Panc1 (cell line): ENCODE results near the gene EYS. TPM values are rescaled to one million over a fixed set of nuclear protein-coding genes. Genes with fewer than 3 reads are reported as not detected.

Source experiments
- ATAC-seq: fragments of 200-7000 bp; cut with Tn5 transposase; 2 replicates; pipeline ENCODE4 v1.9.1; 2020; ENCODE audit warnings: mild to moderate bottlenecking, moderate library complexity
- BruUV-seq: library from RNA; stranded (reverse); fragments of 400-500 nt; replicated peaks from 2 replicates; lab custom pipeline; 2021; lab: Mats Ljungman, UMichigan
- CTCF ChIA-PET: fragments of 300-600 bp; sonication (Branson Sonifier 250); formaldehyde crosslinking; loops from one replicate; lab custom pipeline; 2022; ENCODE audit warnings: antibody characterized with exemption; lab: Charles Lee
- POLR2A ChIA-PET: fragments of 300-600 bp; sonication (Branson Sonifier 250); formaldehyde crosslinking; loops from one replicate; lab custom pipeline; 2022; ENCODE audit warnings: antibody characterized with exemption; lab: Charles Lee
- DNase-seq: peaks from one replicate; pipeline ENCODE4 v3.0.0-alpha.2; 2010; ENCODE audit warnings: low read depth, low spot score
- H3K27ac ChIP-seq: 2 replicates; pipeline ENCODE4 v1.5.1; 2011; ENCODE audit warnings: mild to moderate bottlenecking, low read length, inconsistent platforms
- H3K27me3 ChIP-seq: fragments of 200-500 bp; sonication (Bioruptor generic); 2 replicates; pipeline ENCODE4 v1.6.0; 2014; ENCODE audit warnings: low read length, inconsistent platforms; ENCODE audit not compliant: control insufficient read depth, insufficient read depth
- H3K36me3 ChIP-seq: fragments of 200-500 bp; sonication (Bioruptor generic); 2 replicates; pipeline ENCODE4 v1.5.1; 2014; ENCODE audit warnings: inconsistent platforms, mild to moderate bottlenecking, low read length, moderate library complexity; ENCODE audit not compliant: control insufficient read depth, insufficient read depth
- H3K4me1 ChIP-seq: 2 replicates; pipeline ENCODE4 v1.5.1; 2011; ENCODE audit warnings: inconsistent platforms, mild to moderate bottlenecking, low read length, moderate library complexity; ENCODE audit not compliant: control insufficient read depth, insufficient read depth
- H3K4me3 ChIP-seq, 2 experiments: 2 replicates each; pipeline ENCODE4 v1.5.1; 2011 to 2012; ENCODE audit warnings: low read depth in 2 of 2, low read length in 2 of 2, mild to moderate bottlenecking in 2 of 2, inconsistent platforms in 1 of 2, moderate library complexity in 1 of 2
- H3K9me3 ChIP-seq: fragments of 200-500 bp; sonication (Bioruptor generic); 2 replicates; pipeline ENCODE4 v1.5.1; 2014; ENCODE audit warnings: low read depth, mild to moderate bottlenecking, inconsistent platforms, low read length, moderate library complexity; ENCODE audit not compliant: control insufficient read depth, insufficient read depth
- POLR2AphosphoS5 ChIP-seq: IDR thresholded peaks from 2 replicates; pipeline ENCODE4 v1.6.1; 2012; ENCODE audit warnings: mild to moderate bottlenecking, low read depth, low read length, moderate library complexity
- SIN3A ChIP-seq: IDR thresholded peaks from 2 replicates; pipeline ENCODE4 v1.6.1; 2012; ENCODE audit warnings: low read depth, mild to moderate bottlenecking, low read length, moderate library complexity, borderline replicate concordance; ENCODE audit not compliant: insufficient read depth
- TCF7L2 ChIP-seq: IDR thresholded peaks from 2 replicates; pipeline ENCODE4 v1.6.1; 2011; ENCODE audit warnings: mild to moderate bottlenecking, low read depth, low read length, inconsistent platforms
- in situ Hi-C: cut with HindIII; loops from 2 replicates; pipeline ENCODE4 v1.10.0; 2016; ENCODE audit warnings: low sequenced_read_pairs, low pct_unique_long_range_greater_than_20kb
- intact Hi-C: fragments of 100-400 bp; cut with micrococcal nuclease; formaldehyde crosslinking; loops from one replicate; pipeline ENCODE4 v1.10.0; 2022; ENCODE audit not compliant: unreplicated experiment
- total RNA-seq: library from RNA; stranded (reverse); gene quantifications from one replicate; pipeline ENCODE4 v1.2.1, GENCODE V29; 2021; ENCODE audit not compliant: unreplicated experiment
- TF ChIP-seq, protein P1 (sequence below): fragments of 450-650 bp; IDR thresholded peaks from 2 replicates; pipeline ENCODE4 v1.5.1; 2017; ENCODE audit warnings: mild to moderate bottlenecking
- TF ChIP-seq, protein P2 (sequence below), 2 experiments: IDR thresholded peaks; 2 replicates each; pipeline ENCODE4 v1.6.1; 2011 to 2012; ENCODE audit warnings: low read depth in 2 of 2, control low read depth in 1 of 2, low read length in 1 of 2, mild to moderate bottlenecking in 1 of 2, moderate library complexity in 1 of 2; ENCODE audit not compliant: insufficient read depth in 1 of 2

The EYS gene
- total RNA-seq, 1 experiment from 2014 or later: not detected

DNA sequence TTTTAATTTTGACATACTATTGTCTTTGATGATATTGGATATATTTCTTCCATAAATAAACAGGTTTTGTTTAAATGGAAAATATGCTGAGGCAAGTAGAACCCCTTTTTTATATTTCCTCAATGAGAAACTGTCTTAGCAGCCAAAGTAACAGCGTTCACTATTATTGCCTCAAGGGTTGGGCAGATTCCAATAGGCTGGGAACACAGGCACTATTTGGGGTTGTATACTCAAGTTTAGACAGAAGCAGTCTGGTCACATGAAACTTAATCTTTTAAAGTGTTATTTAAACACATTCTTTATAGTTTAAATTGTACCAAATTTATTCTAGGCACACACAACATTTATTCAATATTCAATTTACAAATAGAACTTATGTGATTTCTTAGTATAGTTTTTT, 520.2 kb downstream of the EYS start:
- no peak overlapping the region for H3K27ac ChIP-seq
- H3K4me3 ChIP-seq: no peak overlapping the region
- in situ Hi-C loops (no loop called here), intact Hi-C loops (no loop called here)
- H3K9me3 ChIP-seq: 0 out of 2 replicates have a peak, but pooled peaks cover 3% of the 10 kb centered on the region
- BruUV-seq: no TSS peak
- H3K27me3 ChIP-seq: no peaks in the 10 kb centered on the region
- no peak for DNase-seq
- no peaks in the 10 kb centered on the region for H3K36me3 ChIP-seq
- no peaks in the 10 kb centered on the region for H3K4me1 ChIP-seq
- CTCF ChIA-PET: no interaction called here
- no peak for ATAC-seq
- TF ChIP-seq TCF7L2 (no peak), SIN3A (no peak), POLR2AphosphoS5 (no peak)
- TF ChIP-seq, protein P1, sequence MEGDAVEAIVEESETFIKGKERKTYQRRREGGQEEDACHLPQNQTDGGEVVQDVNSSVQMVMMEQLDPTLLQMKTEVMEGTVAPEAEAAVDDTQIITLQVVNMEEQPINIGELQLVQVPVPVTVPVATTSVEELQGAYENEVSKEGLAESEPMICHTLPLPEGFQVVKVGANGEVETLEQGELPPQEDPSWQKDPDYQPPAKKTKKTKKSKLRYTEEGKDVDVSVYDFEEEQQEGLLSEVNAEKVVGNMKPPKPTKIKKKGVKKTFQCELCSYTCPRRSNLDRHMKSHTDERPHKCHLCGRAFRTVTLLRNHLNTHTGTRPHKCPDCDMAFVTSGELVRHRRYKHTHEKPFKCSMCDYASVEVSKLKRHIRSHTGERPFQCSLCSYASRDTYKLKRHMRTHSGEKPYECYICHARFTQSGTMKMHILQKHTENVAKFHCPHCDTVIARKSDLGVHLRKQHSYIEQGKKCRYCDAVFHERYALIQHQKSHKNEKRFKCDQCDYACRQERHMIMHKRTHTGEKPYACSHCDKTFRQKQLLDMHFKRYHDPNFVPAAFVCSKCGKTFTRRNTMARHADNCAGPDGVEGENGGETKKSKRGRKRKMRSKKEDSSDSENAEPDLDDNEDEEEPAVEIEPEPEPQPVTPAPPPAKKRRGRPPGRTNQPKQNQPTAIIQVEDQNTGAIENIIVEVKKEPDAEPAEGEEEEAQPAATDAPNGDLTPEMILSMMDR: no peak
- TF ChIP-seq, protein P2, sequence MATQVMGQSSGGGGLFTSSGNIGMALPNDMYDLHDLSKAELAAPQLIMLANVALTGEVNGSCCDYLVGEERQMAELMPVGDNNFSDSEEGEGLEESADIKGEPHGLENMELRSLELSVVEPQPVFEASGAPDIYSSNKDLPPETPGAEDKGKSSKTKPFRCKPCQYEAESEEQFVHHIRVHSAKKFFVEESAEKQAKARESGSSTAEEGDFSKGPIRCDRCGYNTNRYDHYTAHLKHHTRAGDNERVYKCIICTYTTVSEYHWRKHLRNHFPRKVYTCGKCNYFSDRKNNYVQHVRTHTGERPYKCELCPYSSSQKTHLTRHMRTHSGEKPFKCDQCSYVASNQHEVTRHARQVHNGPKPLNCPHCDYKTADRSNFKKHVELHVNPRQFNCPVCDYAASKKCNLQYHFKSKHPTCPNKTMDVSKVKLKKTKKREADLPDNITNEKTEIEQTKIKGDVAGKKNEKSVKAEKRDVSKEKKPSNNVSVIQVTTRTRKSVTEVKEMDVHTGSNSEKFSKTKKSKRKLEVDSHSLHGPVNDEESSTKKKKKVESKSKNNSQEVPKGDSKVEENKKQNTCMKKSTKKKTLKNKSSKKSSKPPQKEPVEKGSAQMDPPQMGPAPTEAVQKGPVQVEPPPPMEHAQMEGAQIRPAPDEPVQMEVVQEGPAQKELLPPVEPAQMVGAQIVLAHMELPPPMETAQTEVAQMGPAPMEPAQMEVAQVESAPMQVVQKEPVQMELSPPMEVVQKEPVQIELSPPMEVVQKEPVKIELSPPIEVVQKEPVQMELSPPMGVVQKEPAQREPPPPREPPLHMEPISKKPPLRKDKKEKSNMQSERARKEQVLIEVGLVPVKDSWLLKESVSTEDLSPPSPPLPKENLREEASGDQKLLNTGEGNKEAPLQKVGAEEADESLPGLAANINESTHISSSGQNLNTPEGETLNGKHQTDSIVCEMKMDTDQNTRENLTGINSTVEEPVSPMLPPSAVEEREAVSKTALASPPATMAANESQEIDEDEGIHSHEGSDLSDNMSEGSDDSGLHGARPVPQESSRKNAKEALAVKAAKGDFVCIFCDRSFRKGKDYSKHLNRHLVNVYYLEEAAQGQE (IDR thresholded peaks at IDR 0.05; ENCODE audit: insufficient read depth in 1 of 2, low read depth in 2 of 2, low read length in 1 of 2): no peak
- POLR2A ChIA-PET: no interaction called here

DNA sequence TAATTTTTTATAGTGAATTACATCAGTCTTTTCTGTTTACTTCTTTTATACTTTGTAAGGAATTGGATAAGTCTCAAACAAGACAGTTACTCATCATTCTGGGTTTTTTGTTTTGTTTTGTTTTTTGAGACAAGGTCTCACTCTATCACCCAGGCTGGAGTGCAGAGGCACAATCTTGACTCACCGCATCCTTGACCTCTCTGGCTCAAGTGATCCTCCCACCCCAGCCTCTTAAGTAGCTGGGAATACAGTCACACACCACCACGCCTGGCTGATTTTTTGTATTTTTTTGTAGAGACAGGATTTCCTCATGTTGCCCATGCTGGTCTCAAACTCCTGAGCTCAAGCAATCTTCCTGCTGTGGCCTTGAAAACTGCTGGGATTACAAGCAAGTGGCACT, 524.3 kb downstream of the EYS start:
- ChIA-PET CTCF (no interaction called here), POLR2A (no interaction called here)
- no TSS peak for BruUV-seq
- no peaks in the 10 kb centered on the region for H3K4me1 ChIP-seq
- intact Hi-C loops: no loop called here
- no peak overlapping the region for H3K4me3 ChIP-seq
- no peaks in the 10 kb centered on the region for H3K9me3 ChIP-seq
- H3K27me3 ChIP-seq: no peaks in the 10 kb centered on the region
- no peaks in the 10 kb centered on the region for H3K36me3 ChIP-seq
- in situ Hi-C loops: no loop called here
- TF ChIP-seq TCF7L2 (no peak), POLR2AphosphoS5 (no peak)
- DNase-seq: no peak
- no peak for ATAC-seq
- H3K27ac ChIP-seq: no peak overlapping the region

DNA sequence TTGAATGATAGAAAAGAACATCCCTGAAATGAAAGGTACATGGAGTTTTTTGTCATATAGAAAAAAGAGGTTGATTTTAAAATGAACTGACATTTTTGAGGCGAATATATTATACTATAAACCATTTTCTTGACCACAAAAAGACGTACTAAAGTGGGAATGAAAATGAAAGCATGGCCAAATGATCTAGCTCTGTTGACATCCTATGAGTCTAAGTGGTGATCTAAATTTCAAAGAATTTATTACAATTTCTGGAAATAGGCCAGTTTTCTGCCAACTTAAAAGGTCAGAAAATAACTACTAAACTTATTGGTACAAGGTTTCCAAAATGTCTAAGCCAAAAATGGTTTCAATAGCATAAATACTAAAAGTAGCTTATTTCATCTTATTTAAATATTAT, 536.8 kb downstream of the EYS start:
- H3K4me1 ChIP-seq: no peaks in the 10 kb centered on the region
- in situ Hi-C loops: no loop called here
- no TSS peak for BruUV-seq
- no peak for ATAC-seq
- CTCF ChIA-PET: no interaction called here
- TF ChIP-seq, protein P1: no peak
- no peak for TF ChIP-seq TCF7L2
- TF ChIP-seq, protein P2 (IDR thresholded peaks at IDR 0.05; ENCODE audit: insufficient read depth in 1 of 2, low read depth in 2 of 2, low read length in 1 of 2): no peak
- no peak for TF ChIP-seq POLR2AphosphoS5
- no peak for TF ChIP-seq SIN3A
- H3K27ac ChIP-seq: no peak overlapping the region
- H3K9me3 ChIP-seq: no peaks in the 10 kb centered on the region
- no peaks in the 10 kb centered on the region for H3K27me3 ChIP-seq
- H3K4me3 ChIP-seq: no peak overlapping the region
- intact Hi-C loops: no loop called here
- POLR2A ChIA-PET: no interaction called here
- H3K36me3 ChIP-seq: no peaks in the 10 kb centered on the region
- no peak for DNase-seq
